HG03432 (cell line): ENCODE data around the gene KRT33A.
"Not testable (repeated sequence)": the region's sequence is repeated elsewhere in the genome, so short reads cannot be mapped to it uniquely, and the experiment has no call there.

ENCODE experiments used
- ATAC-seq: cut with Tn5 transposase; IDR thresholded peaks from one replicate; pipeline ENCODE4 v1.9.1; 2021; ENCODE audit warnings: mild to moderate bottlenecking, moderate library complexity; ENCODE audit not compliant: unreplicated experiment

Gene KRT33A

DNA sequence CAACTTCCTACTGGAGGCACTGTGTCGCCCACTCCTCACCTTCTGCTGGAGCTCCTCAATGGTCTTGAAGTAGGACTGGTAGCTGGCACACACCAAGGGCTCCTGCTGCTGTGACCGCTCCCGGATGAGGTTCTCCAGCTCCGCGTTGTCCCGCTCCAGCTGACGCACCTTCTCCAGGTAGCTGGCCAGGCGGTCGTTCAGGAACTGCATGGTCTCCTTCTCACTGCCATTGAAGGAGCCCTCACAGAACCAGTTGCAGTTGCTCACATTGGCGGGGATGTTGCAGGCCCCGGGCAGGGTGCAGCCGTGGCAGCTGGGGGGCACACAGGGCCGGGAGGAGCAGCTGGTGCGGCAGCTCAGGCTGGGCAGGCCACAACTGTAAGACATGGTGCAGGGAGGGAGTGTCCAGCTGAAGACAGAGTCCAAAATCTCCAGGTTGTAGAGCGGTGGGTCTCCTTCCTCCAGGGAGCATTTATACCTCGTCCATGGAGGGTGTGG, at the start of gene KRT33A:
Gene KRT33A, minus strand, starts transcription at position 448 of the 498 bp plus-strand sequence. Its CDS starts 61 bp downstream, at position 387.
- not testable (repeated sequence) for ATAC-seq

DNA sequence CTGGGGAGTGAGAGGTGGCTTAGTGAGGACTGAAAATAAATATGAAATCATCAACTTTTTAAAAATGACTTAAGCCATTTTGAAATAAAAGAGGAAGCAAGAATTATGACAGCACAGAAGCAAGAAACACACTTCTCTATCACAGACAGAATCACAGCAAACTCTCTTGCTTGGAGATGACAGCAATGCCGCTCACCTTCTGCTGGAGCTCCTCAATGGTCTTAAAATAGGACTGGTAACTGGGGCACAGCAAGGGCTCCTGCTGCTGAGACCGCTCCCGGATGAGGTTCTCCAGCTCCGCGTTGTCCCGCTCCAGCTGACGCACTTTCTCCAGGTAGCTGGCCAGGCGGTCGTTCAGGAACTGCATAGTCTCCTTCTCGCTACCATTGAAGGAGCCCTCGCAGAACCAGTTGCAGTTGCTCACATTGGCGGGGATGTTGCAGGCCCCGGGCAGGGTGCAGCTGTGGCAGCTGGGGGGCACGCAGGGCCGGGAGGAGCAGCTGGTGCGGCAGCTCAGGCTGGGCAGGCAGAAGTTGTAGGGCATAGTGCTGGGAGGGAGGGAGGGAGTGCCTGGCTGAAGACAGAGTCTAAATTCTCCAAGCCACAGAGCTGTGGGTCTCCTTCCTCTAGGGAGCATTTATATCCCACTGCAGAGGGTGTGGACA, 46.5 kb upstream of the KRT33A start, which contains the start of gene KRT31:
Gene KRT31, minus strand, starts transcription at position 613 of the 665 bp plus-strand sequence. Its CDS starts 69 bp downstream, at position 544.
- ATAC-seq = no peak

DNA sequence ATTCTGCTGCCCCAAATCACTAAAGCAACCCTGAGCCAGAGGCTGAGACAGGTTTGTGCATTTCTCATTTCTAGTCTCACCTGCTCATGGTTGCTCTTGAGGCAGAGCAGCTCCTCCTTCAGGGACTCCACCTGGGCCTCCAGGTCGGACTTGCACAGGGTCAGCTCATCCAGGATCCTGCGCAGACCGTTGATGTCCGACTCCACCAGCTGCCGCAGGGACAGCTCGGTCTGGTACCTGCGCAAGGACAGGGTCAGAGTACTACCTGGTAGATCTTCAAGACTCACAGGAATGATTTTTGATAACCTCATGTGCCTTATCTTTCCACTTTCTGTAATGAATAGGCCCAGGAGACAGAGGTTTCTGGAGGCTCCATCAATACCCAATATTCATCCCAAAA, 45.7 kb upstream of the KRT33A start:
- ATAC-seq = no peak

DNA sequence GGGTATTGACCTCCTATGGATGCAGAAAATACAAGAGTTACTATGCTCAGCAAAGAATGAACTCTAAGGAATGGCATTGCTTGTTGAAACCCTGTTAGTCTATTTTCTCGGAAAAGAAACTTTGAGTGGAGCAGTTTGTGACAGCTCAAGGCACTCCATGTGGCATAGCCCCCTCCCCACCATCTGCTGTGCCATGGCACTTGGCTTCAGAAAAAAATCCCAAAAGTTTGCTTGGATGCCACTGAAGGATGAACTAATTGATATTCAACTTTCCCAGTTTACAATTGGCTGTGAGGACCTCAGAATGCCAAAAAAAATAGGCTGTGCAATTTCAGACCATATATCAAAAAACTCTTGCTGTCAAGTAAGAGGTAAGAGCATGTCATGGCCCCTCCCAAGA, 45.0 kb upstream of the KRT33A start:
- no peak for ATAC-seq

GRCh38 chr17:41395044-41395443, 44.4 kb upstream of the KRT33A start:
- ATAC-seq = not testable (repeated sequence)

DNA sequence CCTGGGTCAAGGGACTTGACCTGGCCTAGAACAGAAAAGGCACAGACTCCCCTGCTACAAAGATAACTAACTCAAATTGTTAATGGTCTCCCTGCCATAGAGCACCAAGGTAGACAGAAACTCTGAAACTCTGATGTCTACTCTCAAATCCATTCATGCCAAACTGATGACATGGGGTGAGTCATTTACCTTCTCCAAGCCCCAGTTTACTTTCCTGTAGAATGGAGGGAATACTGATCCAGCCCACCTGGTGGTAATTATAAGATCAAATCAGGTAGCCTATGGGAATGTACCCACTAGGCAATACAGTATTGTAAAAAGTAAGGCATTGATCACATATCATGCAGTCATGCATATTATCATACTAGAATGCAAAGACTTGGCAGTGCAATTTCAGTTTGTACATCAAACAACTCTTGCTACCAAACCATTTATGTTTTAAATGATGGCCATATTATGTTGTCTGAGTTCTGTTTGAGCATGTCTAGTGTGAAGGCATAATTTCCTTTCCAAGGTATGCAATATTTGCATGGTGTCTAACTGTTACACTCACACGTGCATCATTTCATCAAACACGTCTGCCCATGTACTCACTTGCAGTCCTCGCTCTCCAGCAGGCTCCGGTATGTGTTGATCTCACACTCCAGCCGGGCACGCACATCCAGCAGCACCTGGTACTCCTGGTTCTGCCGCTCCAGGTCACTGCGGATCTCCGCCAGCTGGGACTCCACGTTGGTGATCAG, 43.8 kb upstream of the KRT33A start:
- ATAC-seq = no peak

- no peak for ATAC-seq
Observed at GRCh38 chr17:41393826-41394225, 43.2 kb upstream of the KRT33A start.

- ATAC-seq = no peak
Observed at GRCh38 chr17:41393294-41393693, 42.7 kb upstream of the KRT33A start.

- no peak for ATAC-seq
Observed at GRCh38 chr17:41392278-41392677, 41.6 kb upstream of the KRT33A start.

DNA sequence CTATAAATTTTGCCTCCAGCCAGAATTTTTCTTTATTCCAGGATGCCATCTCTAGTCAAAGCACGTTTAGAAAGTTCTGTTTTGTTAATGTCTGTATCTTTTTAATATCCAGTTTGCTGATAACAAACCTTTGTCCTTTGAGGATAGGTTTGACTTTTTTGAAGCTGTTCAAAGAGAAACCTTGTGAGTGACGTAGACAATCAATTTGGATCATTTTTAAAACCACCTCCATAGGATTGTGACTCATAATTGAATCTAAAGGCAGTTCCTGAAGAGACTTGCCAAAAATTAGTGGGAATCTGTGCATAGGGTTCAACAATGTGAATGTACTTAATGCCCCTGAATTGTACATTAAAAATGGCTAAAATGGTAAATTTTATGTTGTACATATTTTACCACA, 40.9 kb upstream of the KRT33A start:
- no peak for ATAC-seq

DNA sequence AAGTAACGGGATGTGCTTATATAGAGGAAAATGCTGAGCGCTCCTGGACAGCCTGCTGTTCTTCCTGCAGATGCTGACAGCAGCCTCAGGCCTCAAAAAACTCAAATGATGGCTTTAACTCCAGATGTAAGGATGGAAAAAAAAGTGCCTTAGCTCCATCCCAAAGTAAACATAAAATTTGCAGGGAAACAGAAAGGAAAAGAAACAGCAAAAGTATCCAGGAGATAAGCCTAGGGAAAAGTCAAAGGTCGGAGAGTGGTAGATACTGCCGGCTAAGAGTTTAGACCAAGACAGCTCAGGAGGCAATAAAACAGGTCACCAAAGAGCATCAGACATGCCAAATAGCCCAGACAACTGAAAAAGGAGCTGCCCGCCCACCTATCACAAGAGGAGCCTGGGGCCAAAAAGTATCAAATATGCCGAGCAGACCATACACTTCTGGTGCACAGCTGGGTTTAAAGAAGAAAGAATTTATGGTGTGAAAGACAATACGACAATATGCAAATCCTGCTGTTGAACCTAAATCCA, 39.8 kb upstream of the KRT33A start:
- no peak for ATAC-seq

DNA sequence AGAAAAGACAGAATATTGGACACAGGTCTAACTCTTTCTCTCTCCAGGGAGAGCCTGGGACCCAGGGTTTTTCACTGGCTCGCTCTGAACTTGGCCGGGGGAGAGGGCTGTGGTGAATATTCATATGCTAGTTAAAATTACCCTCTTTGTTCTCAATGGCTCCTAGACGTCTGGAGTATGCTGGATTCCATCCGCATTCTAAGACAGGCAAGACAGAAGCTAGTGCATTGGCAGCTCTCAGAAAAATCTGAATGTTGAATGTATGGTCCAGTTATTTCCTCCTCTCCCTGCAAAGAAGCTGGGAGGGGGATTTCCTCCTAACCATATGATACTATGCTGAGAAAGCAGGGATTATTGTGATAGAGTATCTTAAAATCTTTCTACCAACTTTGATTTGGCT, 37.0 kb upstream of the KRT33A start:
- ATAC-seq = no peak

GRCh38 chr17:41386227-41386626, 35.6 kb upstream of the KRT33A start:
- ATAC-seq = no peak

DNA sequence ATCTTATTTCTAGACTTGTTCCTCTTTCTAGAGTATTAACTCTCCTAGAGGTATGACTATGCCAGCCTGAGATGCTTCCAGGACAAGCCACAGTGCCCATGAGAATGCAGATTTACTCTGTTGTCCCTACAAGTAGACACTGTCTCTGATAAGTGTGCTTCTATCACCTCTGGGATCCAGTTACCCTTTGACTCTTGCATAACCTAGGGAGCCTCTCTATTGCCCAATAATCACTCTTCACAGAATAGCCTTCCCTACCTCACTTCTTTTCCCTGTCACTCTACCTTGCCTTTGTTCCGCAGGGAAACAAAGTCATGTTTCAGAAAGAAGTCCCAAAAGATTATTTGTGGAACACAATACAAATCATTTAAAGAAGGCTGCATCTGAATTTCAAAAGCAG, 33.1 kb upstream of the KRT33A start:
- no peak for ATAC-seq

GRCh38 chr17:41382394-41382793, 31.8 kb upstream of the KRT33A start:
- ATAC-seq = no peak

DNA sequence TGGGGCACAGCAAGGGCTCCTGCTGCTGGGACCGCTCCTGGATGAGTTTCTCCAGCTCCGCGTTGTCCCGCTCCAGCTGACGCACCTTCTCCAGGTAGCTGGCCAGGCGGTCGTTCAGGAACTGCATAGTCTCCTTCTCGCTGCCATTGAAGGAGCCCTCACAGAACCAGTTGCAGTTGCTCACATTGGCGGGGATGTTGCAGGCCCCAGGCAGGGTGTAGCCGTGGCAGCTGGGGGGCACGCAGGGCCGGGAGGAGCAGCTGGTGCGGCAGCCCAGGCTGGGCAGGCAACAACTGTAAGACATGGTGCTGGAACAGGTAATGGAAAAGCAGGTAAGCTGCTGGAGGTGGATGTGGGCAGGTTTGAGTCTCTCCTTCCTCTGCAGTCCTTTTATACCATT, 31.3 kb upstream of the KRT33A start, which contains the start of gene KRT34:
Gene KRT34, minus strand, starts transcription at position 364 of the 400 bp plus-strand sequence. Its CDS starts 60 bp downstream, at position 304.
- ATAC-seq = not testable (repeated sequence)

DNA sequence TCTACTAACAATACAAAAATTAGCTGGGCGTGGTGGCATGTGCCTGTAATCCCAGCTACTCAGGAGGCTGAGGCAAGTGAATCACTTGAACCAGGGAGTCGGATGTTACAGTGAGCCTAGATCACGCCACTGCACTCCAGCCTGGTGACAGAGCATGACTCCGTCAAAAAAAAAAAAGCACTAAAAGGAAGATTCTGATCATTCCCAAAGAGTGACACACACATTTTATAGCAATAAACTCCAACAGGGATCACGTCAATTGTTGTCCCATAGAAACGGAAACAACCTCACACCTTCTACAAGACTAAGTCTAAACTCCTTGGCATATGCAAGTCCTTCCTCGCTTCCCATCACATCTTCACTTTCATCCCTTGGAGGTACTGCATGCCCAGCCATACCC, 29.5 kb upstream of the KRT33A start:
- ATAC-seq = not testable (repeated sequence)

GRCh38 chr17:41377546-41377945, 26.9 kb upstream of the KRT33A start:
- no peak for ATAC-seq

- ATAC-seq = no peak
Observed at GRCh38 chr17:41369713-41370112, 19.1 kb upstream of the KRT33A start, which contains the start of gene KRT33B. TSS of gene KRT33B (minus strand) at chr17:41369813. CDS start at chr17:41369750, 63 bp downstream.

DNA sequence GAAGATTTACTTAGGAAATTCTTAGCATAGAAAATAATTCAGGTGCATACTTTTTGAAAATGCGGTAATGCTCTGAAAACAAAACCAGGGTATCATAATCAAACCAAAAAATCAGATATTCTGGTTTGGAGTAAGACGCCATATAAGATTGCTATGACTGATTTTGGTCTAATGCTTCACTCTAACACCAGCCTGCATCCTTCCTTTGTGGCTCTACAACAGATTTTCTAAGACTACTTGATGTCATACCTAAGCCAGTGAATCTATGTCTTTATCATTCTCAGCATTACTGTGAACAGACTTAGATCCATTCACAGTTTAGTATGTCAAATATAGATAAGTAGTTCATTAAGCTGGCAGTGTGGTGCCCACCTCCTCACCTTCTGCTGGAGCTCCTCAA, 18.4 kb upstream of the KRT33A start:
- no peak for ATAC-seq

DNA sequence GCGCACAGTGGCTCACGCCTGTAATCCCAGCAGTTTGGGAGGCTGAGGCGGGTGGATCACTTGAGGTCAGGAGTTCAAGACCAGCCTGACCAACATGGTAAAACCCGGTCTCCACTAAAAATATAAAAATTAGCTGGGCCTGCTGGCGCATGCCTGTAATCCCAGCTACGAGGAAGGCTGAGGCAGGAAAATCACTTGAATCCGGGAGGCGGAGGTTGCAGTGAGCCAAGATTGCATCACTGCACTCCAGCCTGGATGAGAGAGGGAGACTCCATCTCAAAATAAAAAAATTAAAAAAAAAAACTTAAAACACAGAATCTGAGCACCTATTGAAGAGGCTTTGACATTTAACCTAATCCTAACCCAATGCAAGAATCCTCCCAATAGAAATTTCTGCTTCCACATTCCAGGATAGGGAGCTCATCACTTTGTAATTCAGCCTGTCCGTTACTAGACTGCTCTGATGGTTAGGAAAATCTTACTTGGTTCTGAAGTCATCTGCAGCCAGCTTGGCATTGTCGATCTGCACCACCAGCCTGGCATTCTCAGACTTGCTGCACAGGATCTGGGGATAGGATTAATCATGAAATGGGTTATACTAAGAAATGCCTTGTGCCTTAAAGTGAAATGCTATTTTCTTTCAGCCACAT, 16.9 kb upstream of the KRT33A start:
- no peak for ATAC-seq
